ENCODE results near the gene MUC13.

Gene MUC13

DNA sequence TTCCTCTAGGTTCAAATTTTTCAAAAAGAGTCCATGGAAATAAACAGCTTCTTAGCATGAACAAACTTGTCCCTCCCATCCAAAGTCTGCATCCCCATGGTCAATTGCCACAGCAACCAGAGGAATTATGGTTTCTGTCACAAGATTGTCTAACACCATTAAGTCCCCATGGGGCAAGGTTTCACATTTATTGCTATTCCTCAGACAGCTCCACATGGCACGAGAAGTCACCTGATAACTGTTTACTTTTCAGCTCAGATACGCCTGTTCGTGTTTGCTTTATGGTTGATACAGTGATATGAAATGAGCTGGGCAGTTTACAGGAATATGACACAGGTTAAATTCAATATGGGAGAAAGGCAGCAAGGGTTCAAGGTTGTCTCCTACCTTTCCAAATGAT lies 37.9 kb upstream of the MUC13 start:
- TF ChIP-seq, protein P1, sequence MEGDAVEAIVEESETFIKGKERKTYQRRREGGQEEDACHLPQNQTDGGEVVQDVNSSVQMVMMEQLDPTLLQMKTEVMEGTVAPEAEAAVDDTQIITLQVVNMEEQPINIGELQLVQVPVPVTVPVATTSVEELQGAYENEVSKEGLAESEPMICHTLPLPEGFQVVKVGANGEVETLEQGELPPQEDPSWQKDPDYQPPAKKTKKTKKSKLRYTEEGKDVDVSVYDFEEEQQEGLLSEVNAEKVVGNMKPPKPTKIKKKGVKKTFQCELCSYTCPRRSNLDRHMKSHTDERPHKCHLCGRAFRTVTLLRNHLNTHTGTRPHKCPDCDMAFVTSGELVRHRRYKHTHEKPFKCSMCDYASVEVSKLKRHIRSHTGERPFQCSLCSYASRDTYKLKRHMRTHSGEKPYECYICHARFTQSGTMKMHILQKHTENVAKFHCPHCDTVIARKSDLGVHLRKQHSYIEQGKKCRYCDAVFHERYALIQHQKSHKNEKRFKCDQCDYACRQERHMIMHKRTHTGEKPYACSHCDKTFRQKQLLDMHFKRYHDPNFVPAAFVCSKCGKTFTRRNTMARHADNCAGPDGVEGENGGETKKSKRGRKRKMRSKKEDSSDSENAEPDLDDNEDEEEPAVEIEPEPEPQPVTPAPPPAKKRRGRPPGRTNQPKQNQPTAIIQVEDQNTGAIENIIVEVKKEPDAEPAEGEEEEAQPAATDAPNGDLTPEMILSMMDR (IDR thresholded peaks at IDR 0.05; ENCODE audit: low read depth, low read length) = no peak
- no peak for DNase-seq (ENCODE audit: extremely low read depth, low read depth)

DNA sequence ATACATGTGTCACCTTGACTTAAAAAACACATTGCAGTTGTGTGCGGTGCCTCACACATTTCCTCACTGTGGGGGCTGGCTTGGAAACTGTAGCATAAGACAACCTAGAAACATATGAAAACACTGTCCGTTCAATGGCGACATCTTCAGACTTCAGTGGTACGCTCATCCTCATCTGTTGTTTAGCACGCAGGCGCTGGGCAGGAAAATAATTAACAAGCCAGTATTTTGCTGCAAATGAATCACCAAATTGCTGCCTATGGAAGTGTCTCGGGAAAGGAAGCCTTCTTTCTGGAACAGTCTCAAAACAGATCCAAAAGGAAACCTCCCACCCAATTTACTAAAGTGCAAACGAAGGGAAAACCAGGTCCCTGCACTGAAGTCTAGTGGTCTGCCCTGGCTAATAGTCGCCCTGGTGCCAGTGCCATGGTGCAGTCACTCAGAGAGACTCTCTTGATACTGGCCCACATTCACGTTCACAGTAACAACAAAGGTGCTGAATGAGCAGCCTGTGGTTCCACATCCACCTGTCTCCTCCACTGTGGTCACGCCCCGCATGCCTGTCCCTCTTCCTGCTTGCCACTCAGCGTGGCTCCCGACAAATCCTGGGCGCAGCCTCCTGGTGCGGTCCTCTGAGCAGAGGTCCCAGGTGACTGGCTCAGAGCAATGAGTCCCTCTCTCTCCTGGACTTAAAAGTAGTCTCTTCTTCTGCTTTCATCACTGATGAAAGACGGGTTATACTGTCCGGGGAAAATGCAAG lies 35.6 kb upstream of the MUC13 start:
- TF ChIP-seq, protein P1 (IDR thresholded peaks at IDR 0.05; ENCODE audit: low read depth, low read length) = no peak
- no peak for DNase-seq (ENCODE audit: extremely low read depth, low read depth)

DNA sequence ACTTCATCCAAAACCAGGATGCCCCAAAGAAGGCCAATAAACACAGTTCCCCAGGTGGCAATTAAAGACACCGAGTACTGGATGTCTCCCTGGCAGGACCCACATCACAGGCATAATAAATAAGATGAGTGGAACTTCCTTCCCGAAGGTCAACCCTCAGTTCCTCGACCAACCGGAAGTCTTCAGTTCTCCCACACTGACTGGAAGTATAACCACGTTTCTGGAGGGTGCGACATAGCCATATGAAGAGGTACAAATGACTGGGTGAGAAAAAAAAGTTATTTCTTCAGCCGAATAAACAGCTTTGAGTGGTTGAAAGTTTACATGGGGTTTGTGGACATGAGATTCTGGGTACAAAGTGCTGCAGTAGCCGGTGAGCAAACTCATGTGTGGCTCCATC lies 34.6 kb upstream of the MUC13 start:
- no peak for DNase-seq (ENCODE audit: extremely low read depth, low read depth)
- TF ChIP-seq, protein P1 (IDR thresholded peaks at IDR 0.05; ENCODE audit: low read depth, low read length) = no peak

DNA sequence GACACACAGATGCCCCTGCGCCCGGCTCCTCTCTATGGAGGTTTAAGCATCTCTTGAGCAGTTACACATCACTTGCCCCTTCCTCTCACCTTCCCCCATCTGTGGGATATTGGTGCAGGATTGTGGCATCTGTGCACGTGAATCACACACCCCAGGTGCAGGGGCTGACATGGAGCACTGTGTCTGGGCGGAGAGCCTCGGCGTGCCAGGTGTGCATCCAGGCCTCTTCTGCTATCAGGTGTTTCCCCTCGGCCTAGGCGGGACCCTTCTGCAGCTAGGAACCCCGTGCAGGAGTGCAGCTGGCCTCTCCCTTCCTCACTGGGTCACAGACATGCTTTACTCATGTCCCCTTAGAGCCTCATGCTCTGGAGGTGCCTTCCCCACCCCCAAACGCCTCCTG lies 33.4 kb upstream of the MUC13 start:
- TF ChIP-seq, protein P1 (IDR thresholded peaks at IDR 0.05; ENCODE audit: low read depth, low read length) = no peak
- DNase-seq (ENCODE audit: extremely low read depth, low read depth) = no peak

- TF ChIP-seq, protein P1 (IDR thresholded peaks at IDR 0.05; ENCODE audit: low read depth, low read length) = no peak
- no peak for DNase-seq (ENCODE audit: extremely low read depth, low read depth)
Observed at GRCh38 chr3:124966521-124967445, 32.2 kb upstream of the MUC13 start.

DNA sequence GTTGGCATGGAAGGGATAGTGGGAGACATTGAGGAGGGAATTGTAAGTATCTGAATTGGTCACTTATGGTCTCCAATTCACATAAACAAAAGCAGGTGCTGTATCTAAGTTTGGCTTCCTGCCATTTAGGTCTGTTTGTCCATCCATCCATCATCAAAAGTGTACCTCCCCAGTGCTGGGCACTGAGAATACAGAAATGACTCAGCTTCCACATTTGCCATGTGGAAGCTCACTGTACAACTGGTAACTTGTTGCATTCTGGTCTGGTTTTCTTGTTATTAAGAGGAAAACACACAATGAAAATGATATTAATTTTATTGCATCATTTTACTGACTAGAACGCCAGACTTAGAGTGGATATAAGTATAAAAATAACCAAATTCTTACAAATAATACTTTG lies 30.9 kb upstream of the MUC13 start:
- TF ChIP-seq, protein P1 (IDR thresholded peaks at IDR 0.05; ENCODE audit: low read depth, low read length) = no peak
- DNase-seq (ENCODE audit: extremely low read depth, low read depth) = no peak

DNA sequence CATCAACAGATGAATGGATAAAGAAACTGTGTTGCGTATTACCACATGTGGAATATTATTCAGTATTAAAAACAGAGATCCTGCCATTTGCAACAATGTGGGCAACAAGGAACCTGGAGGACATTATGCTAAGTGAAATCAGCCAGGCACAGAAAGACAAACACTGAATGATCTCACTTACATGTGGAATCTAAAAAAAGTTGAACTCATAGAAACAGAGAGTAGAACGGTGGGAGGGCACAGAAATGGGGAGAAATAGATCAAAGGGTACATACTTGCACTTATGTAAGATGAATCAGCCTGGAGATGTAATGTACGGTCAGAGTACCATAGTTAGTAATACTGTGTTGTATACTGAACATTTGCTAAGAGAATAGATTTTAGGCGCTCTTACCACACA lies 29.8 kb upstream of the MUC13 start:
- no peak for DNase-seq (ENCODE audit: extremely low read depth, low read depth)
- TF ChIP-seq, protein P1 (IDR thresholded peaks at IDR 0.05; ENCODE audit: low read depth, low read length) = no peak

Data from AG09319 (cell line).